GM12874 (cell line): Measurements from ENCODE around the gene SNX2.

Experiments
- TF ChIP-seq, protein P1 (sequence below): IDR thresholded peaks from 2 replicates; pipeline ENCODE4 v1.5.1; 2011; ENCODE audit warnings: low read depth, mild to moderate bottlenecking, control low read depth, low read length, moderate library complexity; ENCODE audit not compliant: insufficient read depth

SNX2 gene

DNA sequence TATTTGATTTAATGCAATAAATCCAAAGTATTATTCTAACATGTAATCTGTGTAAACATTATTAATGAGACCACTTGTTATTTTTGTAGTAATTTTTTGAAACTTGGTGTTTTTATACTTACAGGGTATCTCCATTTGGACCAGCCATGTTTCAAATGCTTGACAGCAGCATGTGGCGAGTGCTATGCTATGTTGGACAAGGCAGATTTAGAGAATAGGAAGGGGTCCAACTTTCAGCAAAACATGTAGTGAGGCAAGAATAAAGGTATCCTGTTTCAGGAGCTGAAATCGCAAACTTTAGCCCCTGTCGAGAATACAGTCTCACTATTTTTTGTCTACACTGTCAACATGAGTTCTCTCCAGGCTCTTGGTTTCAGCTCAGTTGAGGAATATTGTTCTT lies 104.2 kb downstream of the SNX2 start:
- TF ChIP-seq, protein P1, sequence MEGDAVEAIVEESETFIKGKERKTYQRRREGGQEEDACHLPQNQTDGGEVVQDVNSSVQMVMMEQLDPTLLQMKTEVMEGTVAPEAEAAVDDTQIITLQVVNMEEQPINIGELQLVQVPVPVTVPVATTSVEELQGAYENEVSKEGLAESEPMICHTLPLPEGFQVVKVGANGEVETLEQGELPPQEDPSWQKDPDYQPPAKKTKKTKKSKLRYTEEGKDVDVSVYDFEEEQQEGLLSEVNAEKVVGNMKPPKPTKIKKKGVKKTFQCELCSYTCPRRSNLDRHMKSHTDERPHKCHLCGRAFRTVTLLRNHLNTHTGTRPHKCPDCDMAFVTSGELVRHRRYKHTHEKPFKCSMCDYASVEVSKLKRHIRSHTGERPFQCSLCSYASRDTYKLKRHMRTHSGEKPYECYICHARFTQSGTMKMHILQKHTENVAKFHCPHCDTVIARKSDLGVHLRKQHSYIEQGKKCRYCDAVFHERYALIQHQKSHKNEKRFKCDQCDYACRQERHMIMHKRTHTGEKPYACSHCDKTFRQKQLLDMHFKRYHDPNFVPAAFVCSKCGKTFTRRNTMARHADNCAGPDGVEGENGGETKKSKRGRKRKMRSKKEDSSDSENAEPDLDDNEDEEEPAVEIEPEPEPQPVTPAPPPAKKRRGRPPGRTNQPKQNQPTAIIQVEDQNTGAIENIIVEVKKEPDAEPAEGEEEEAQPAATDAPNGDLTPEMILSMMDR = no peak
